ENCODE results near the gene FRMD3.

GRCh38 chr9:83424831-83425230 is 113.4 kb downstream of the FRMD3 start:
- TF ChIP-seq EP300 (IDR thresholded peaks at IDR 0.05) (no peak), CTCF (IDR thresholded peaks at IDR 0.05) (no peak), POLR2A (IDR thresholded peaks at IDR 0.05) (no peak), POLR2AphosphoS5 (IDR thresholded peaks at IDR 0.05) (no peak)
